SKM-1 treated with dmso at 0.1 percent for 144 hours (cell line): Measurements from ENCODE around the gene RBM19.
"Not testable (repeated sequence)": the region's sequence is repeated elsewhere in the genome, so short reads cannot be mapped to it uniquely, and the experiment has no call there.

Source experiments
- DNase-seq: peaks from one replicate; lab custom pipeline; 2025; ENCODE audit not compliant: unreplicated experiment; lab: John Stamatoyannopoulos, UW

Gene RBM19

GRCh38 chr12:113965951-113966797 is at the start of gene RBM19:
Gene RBM19, minus strand, starts transcription at chr12:113966325. Its CDS starts 98 bp downstream, at chr12:113966227.
- peak; percentile 80 for DNase-seq

- no peak for DNase-seq
Measured at GRCh38 chr12:114015851-114016250, 49.7 kb upstream of the RBM19 start.

- no peak for DNase-seq
Measured at GRCh38 chr12:114013575-114014345, 47.6 kb upstream of the RBM19 start.

GRCh38 chr12:114012744-114013431 is 46.8 kb upstream of the RBM19 start:
- no peak for DNase-seq

- no peak for DNase-seq
Measured at GRCh38 chr12:114011711-114012110, 45.6 kb upstream of the RBM19 start.

- DNase-seq: no peak
Measured at GRCh38 chr12:114006482-114007425, 40.6 kb upstream of the RBM19 start.

- DNase-seq: no peak
Measured at GRCh38 chr12:114004402-114004801, 38.3 kb upstream of the RBM19 start.

- DNase-seq: no peak
Measured at GRCh38 chr12:114003286-114003685, 37.2 kb upstream of the RBM19 start.

- DNase-seq: no peak
Measured at GRCh38 chr12:114001511-114002340, 35.6 kb upstream of the RBM19 start.

GRCh38 chr12:114000861-114001260 is 34.7 kb upstream of the RBM19 start:
- no peak for DNase-seq

- DNase-seq: not testable (repeated sequence)
Measured at GRCh38 chr12:114000261-114000660, 34.1 kb upstream of the RBM19 start.

- DNase-seq: no peak
Measured at GRCh38 chr12:113997365-113997764, 31.2 kb upstream of the RBM19 start.

GRCh38 chr12:113996026-113996425 is 29.9 kb upstream of the RBM19 start:
- DNase-seq: no peak

- DNase-seq: no peak
Measured at GRCh38 chr12:113994051-113994450, 27.9 kb upstream of the RBM19 start.

GRCh38 chr12:113992751-113993150 is 26.6 kb upstream of the RBM19 start:
- DNase-seq: not testable (repeated sequence)

GRCh38 chr12:113991224-113992044 is 25.3 kb upstream of the RBM19 start:
- no peak for DNase-seq

- DNase-seq: no peak
Measured at GRCh38 chr12:113990250-113991223, 24.4 kb upstream of the RBM19 start.
